HL-60 (cell line): ENCODE measurements around the gene INSRR.

Source experiments
- DNase-seq, 2 experiments: peaks; one replicate each; pipeline ENCODE4 v3.0.0-alpha.2; 2010 to 2020; ENCODE audit warnings: low read depth in 1 of 2, low spot score in 1 of 2
- H3K27ac ChIP-seq: fragments of 250-450 bp; sonication (Bioruptor Pico); replicated peaks from 2 replicates; pipeline ENCODE4 v1.5.1; 2020; ENCODE audit warnings: mild to moderate bottlenecking, moderate library complexity
- H3K27me3 ChIP-seq: fragments of 250-450 bp; sonication (Bioruptor Pico); 2 replicates; pipeline ENCODE4 v1.5.1; 2021; ENCODE audit warnings: mild to moderate bottlenecking, moderate library complexity; ENCODE audit not compliant: insufficient read depth, poor library complexity, severe bottlenecking
- H3K4me3 ChIP-seq: replicated peaks from 2 replicates; pipeline ENCODE4 v1.5.1; 2011; ENCODE audit warnings: mild to moderate bottlenecking, control low read depth, low read length; ENCODE audit not compliant: insufficient read depth
- GABPA ChIP-seq: IDR thresholded peaks from 2 replicates; pipeline ENCODE4 v1.6.1; 2012; ENCODE audit warnings: low read depth
- POLR2AphosphoS5 ChIP-seq: IDR thresholded peaks from 2 replicates; pipeline ENCODE4 v1.6.1; 2012; ENCODE audit warnings: low read depth
- SPI1 ChIP-seq: IDR thresholded peaks from 2 replicates; pipeline ENCODE4 v1.6.1; 2012; ENCODE audit warnings: low read depth, mild to moderate bottlenecking, borderline replicate concordance
- TF ChIP-seq, protein P1 (sequence below): IDR thresholded peaks from 2 replicates; pipeline ENCODE4 v1.6.1; 2012; ENCODE audit warnings: low read depth; ENCODE audit not compliant: insufficient replicate concordance
- TF ChIP-seq, protein P2 (sequence below): IDR thresholded peaks from one replicate; pipeline ENCODE4 v1.5.1; 2011; ENCODE audit warnings: low read length, control low read depth, inconsistent platforms; ENCODE audit not compliant: insufficient read depth

Gene INSRR

GRCh38 chr1:156858555-156858956 lies 361 bp downstream of the INSRR start:
- DNase-seq: no peak
- Histone ChIP-seq H3K27me3 (peaks cover 64% of the 10 kb centered on the region), H3K4me3 (no peak overlapping the region), H3K27ac (no peak overlapping the region)
- TF ChIP-seq, protein P1, sequence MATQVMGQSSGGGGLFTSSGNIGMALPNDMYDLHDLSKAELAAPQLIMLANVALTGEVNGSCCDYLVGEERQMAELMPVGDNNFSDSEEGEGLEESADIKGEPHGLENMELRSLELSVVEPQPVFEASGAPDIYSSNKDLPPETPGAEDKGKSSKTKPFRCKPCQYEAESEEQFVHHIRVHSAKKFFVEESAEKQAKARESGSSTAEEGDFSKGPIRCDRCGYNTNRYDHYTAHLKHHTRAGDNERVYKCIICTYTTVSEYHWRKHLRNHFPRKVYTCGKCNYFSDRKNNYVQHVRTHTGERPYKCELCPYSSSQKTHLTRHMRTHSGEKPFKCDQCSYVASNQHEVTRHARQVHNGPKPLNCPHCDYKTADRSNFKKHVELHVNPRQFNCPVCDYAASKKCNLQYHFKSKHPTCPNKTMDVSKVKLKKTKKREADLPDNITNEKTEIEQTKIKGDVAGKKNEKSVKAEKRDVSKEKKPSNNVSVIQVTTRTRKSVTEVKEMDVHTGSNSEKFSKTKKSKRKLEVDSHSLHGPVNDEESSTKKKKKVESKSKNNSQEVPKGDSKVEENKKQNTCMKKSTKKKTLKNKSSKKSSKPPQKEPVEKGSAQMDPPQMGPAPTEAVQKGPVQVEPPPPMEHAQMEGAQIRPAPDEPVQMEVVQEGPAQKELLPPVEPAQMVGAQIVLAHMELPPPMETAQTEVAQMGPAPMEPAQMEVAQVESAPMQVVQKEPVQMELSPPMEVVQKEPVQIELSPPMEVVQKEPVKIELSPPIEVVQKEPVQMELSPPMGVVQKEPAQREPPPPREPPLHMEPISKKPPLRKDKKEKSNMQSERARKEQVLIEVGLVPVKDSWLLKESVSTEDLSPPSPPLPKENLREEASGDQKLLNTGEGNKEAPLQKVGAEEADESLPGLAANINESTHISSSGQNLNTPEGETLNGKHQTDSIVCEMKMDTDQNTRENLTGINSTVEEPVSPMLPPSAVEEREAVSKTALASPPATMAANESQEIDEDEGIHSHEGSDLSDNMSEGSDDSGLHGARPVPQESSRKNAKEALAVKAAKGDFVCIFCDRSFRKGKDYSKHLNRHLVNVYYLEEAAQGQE: no peak
- TF ChIP-seq SPI1: no peak
- TF ChIP-seq, protein P2, sequence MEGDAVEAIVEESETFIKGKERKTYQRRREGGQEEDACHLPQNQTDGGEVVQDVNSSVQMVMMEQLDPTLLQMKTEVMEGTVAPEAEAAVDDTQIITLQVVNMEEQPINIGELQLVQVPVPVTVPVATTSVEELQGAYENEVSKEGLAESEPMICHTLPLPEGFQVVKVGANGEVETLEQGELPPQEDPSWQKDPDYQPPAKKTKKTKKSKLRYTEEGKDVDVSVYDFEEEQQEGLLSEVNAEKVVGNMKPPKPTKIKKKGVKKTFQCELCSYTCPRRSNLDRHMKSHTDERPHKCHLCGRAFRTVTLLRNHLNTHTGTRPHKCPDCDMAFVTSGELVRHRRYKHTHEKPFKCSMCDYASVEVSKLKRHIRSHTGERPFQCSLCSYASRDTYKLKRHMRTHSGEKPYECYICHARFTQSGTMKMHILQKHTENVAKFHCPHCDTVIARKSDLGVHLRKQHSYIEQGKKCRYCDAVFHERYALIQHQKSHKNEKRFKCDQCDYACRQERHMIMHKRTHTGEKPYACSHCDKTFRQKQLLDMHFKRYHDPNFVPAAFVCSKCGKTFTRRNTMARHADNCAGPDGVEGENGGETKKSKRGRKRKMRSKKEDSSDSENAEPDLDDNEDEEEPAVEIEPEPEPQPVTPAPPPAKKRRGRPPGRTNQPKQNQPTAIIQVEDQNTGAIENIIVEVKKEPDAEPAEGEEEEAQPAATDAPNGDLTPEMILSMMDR: no peak
- TF ChIP-seq POLR2AphosphoS5: no peak
- no peak for TF ChIP-seq GABPA

- Histone ChIP-seq H3K4me3 (no peak overlapping the region), H3K27me3 (peaks cover 58% of the 10 kb centered on the region), H3K27ac (no peak overlapping the region)
- no peak for DNase-seq
- TF ChIP-seq GABPA (no peak), SPI1 (no peak), POLR2AphosphoS5 (no peak)
- TF ChIP-seq, protein P1: no peak
- TF ChIP-seq, protein P2: no peak
Observed at GRCh38 chr1:156857532-156857931, 1.4 kb downstream of the INSRR start.

DNA sequence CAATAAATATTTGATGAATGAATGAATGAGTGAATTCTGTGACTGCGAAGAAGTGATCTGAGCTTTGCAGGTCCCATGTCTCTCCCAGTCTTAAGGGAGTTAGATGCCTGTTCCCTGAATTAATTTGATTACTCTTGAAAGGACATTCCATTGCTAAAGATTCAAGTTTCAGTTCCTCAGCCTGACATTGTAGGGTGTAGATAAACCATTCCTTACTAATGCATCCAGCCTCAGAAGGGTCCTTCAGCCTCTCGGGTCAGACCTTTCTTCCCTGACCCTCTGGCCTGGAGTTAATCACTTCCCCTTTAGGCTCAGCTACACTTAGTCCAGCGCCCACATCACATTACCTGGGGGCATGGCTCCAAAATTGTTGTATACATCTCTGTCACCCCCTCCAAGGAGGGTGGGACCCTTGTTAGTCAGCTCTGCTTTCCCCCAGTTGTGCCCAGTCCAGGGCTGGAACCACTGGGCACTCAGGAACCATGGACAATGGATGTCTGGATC lies 2.6 kb downstream of the INSRR start:
- Histone ChIP-seq H3K4me3 (no peak overlapping the region), H3K27me3 (peaks cover 48% of the 10 kb centered on the region), H3K27ac (no peak overlapping the region)
- TF ChIP-seq SPI1 (0 out of 2 replicates have a peak, but pooled peaks have one; percentile 7), GABPA (no peak)
- no peak for DNase-seq

- Histone ChIP-seq H3K27ac (no peak overlapping the region), H3K27me3 (peaks cover 38% of the 10 kb centered on the region), H3K4me3 (no peak overlapping the region)
- DNase-seq: no peak
- TF ChIP-seq SPI1 (no peak), GABPA (no peak), POLR2AphosphoS5 (no peak)
- TF ChIP-seq, protein P2: no peak
- TF ChIP-seq, protein P1: no peak
Observed at GRCh38 chr1:156854634-156855033, 4.3 kb downstream of the INSRR start.
